ENCODE measurements around the gene C1orf141. TPM values are rescaled to one million over a fixed set of nuclear protein-coding genes. Genes with fewer than 3 reads are reported as not detected.

C1orf141 gene
- total RNA-seq, 1 donor from 2014 or later = not detected

DNA sequence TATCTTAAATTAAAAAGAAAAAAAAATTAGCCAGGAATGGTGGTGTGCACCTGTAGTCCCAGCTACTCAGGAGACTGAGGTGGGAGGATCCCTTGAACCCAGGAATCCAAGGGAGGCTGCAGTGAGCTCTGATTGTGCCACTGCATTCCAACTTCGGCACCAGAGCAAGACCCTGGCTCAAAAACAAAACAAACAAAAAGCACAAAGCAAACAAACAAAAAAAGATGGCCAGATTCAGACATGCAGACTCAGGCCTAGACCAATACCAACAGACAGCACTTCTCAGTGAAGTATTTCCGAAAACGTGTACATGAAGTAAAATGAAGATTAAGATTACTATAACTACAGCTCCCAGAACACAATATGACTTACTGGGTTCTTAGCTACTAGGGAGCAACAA is 91.4 kb downstream of the C1orf141 start:
- peaks cover 16% of the 10 kb centered on the region for H3K36me3 ChIP-seq (ENCODE audit: control insufficient read depth, insufficient read depth, low read length)
- TF ChIP-seq, protein P1, sequence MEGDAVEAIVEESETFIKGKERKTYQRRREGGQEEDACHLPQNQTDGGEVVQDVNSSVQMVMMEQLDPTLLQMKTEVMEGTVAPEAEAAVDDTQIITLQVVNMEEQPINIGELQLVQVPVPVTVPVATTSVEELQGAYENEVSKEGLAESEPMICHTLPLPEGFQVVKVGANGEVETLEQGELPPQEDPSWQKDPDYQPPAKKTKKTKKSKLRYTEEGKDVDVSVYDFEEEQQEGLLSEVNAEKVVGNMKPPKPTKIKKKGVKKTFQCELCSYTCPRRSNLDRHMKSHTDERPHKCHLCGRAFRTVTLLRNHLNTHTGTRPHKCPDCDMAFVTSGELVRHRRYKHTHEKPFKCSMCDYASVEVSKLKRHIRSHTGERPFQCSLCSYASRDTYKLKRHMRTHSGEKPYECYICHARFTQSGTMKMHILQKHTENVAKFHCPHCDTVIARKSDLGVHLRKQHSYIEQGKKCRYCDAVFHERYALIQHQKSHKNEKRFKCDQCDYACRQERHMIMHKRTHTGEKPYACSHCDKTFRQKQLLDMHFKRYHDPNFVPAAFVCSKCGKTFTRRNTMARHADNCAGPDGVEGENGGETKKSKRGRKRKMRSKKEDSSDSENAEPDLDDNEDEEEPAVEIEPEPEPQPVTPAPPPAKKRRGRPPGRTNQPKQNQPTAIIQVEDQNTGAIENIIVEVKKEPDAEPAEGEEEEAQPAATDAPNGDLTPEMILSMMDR (IDR thresholded peaks at IDR 0.05; ENCODE audit: insufficient read depth, low read length, severe bottlenecking) = no peak
- DNase-seq (ENCODE audit: low read depth) (no peak), FAIRE-seq (no peak)
- no peak overlapping the region for H3K4me3 ChIP-seq (ENCODE audit: low read depth, low read length)
- no peaks in the 10 kb centered on the region for H3K27me3 ChIP-seq (ENCODE audit: control insufficient read depth, insufficient read depth, low read length)

Other genes starting within 250 kb of the C1orf141 start
- gene DNAI4, start 210.1 kb downstream of the C1orf141 start, total RNA-seq = 1.3 and 4.6 TPM in 2 replicates
- 16.8 and 21.5 TPM in 2 replicates for gene MIER1, start 210.0 kb downstream of the C1orf141 start, total RNA-seq
- gene SLC35D1, start 80.8 kb downstream of the C1orf141 start, total RNA-seq = 9.5 and 13.3 TPM in 2 replicates
- gene IL23R, start 31.5 kb upstream of the C1orf141 start, total RNA-seq = 0.13 TPM in 1 of 2 replicates, not detected in the other
- 0.51 and 0.53 TPM in 2 replicates for gene IL12RB2, start 172.9 kb upstream of the C1orf141 start, total RNA-seq